HG02763 (cell line): ENCODE data around the gene HRH4.

ENCODE experiments used
- ATAC-seq: cut with Tn5 transposase; IDR thresholded peaks from one replicate; pipeline ENCODE4 v1.9.1; 2021; ENCODE audit warnings: mild to moderate bottlenecking, moderate library complexity; ENCODE audit not compliant: unreplicated experiment

The HRH4 gene

GRCh38 chr18:24465486-24465885 is 5.0 kb downstream of the HRH4 start:
- no peak for ATAC-seq

GRCh38 chr18:24466771-24467170 is 6.3 kb downstream of the HRH4 start:
- no peak for ATAC-seq

- no peak for ATAC-seq
These were observed 9.7 kb downstream of the HRH4 start for GRCh38 chr18:24470022-24470618.

GRCh38 chr18:24470805-24471204 is 10.4 kb downstream of the HRH4 start:
- no peak for ATAC-seq

GRCh38 chr18:24472591-24472990 is 12.2 kb downstream of the HRH4 start:
- ATAC-seq, result no peak

GRCh38 chr18:24474406-24474805 is 14.0 kb downstream of the HRH4 start:
- no peak for ATAC-seq

- no peak for ATAC-seq
These were observed 15.6 kb downstream of the HRH4 start for GRCh38 chr18:24475926-24476589.

GRCh38 chr18:24479371-24479770 is 18.9 kb downstream of the HRH4 start:
- no peak for ATAC-seq

GRCh38 chr18:24482821-24483220 is 22.4 kb downstream of the HRH4 start:
- ATAC-seq, result no peak

- ATAC-seq, result no peak
These were observed 25.2 kb downstream of the HRH4 start for GRCh38 chr18:24485681-24486080.

- no peak for ATAC-seq
These were observed 26.2 kb downstream of the HRH4 start for GRCh38 chr18:24486684-24487083.

- no peak for ATAC-seq
These were observed 28.5 kb downstream of the HRH4 start for GRCh38 chr18:24488824-24489493.

- no peak for ATAC-seq
These were observed 30.1 kb downstream of the HRH4 start for GRCh38 chr18:24490539-24490938.

GRCh38 chr18:24491927-24492834 is 31.7 kb downstream of the HRH4 start:
- ATAC-seq, result peak; percentile 76

- ATAC-seq, result no peak
These were observed 34.1 kb downstream of the HRH4 start for GRCh38 chr18:24494586-24494985.

- ATAC-seq, result no peak
These were observed 36.8 kb downstream of the HRH4 start for GRCh38 chr18:24497031-24497754.

GRCh38 chr18:24499814-24500213 is 39.4 kb downstream of the HRH4 start:
- ATAC-seq, result no peak

GRCh38 chr18:24500217-24500616 is 39.8 kb downstream of the HRH4 start:
- ATAC-seq, result no peak

- no peak for ATAC-seq
These were observed 40.3 kb downstream of the HRH4 start for GRCh38 chr18:24500766-24501165.

- ATAC-seq, result no peak
These were observed 42.5 kb downstream of the HRH4 start for GRCh38 chr18:24502667-24503523.
